ENCODE data around the gene MAP3K4.

MAP3K4 gene

DNA sequence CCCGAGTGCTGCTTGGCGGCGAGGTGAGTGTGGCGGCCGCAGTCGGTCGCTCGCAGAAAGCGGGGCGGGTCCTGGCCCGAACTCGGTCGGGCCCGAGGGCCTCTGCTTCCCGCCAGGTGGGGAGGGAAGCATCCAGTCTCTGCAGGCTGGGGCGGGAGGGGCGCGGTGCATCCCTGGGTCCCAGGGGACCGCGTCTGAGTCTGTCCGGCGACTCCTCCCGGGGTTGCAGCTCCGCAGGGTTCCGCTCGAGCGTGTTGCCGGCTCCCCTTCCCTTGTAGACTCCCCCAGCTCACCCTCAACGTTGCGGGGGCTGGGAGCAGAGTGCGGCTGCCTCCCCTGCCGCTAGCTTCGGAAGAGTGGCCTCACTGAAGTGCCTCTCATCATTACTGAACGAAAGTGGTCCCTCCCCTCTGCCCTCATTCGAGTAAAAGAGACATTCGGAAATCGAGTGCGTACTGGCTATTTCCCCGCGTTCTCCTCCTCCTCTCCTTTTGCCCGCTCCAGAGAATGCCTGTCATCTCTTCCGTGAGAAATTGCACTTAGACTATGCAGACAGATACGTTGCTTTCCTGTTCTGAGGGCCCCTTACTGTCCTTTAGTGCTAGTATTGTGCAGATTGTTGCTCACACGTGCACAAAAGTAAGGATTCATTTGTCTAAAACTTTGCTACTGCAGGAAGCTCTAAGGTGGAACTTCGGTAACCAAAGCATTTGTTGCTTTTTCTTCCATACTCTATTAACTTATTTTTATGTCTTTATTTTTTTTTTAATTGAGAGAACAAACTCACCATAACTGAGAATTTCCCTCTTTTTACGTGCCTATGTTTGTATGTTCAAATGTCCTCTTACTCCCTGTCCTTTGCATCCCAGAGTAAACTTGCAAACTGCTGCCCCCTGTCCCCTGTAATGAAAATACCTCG lies 751 bp downstream of the MAP3K4 start:
- TF ChIP-seq, protein P1, sequence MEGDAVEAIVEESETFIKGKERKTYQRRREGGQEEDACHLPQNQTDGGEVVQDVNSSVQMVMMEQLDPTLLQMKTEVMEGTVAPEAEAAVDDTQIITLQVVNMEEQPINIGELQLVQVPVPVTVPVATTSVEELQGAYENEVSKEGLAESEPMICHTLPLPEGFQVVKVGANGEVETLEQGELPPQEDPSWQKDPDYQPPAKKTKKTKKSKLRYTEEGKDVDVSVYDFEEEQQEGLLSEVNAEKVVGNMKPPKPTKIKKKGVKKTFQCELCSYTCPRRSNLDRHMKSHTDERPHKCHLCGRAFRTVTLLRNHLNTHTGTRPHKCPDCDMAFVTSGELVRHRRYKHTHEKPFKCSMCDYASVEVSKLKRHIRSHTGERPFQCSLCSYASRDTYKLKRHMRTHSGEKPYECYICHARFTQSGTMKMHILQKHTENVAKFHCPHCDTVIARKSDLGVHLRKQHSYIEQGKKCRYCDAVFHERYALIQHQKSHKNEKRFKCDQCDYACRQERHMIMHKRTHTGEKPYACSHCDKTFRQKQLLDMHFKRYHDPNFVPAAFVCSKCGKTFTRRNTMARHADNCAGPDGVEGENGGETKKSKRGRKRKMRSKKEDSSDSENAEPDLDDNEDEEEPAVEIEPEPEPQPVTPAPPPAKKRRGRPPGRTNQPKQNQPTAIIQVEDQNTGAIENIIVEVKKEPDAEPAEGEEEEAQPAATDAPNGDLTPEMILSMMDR (IDR thresholded peaks at IDR 0.05; ENCODE audit: low read depth, low read length), result peak; percentile 70
- peak; percentile 78 to 86 for DNase-seq (ENCODE audit: low read depth in 2 of 2)
- peak overlapping the region; percentile 84 to 97 for H3K4me3 ChIP-seq (replicated peaks in 1 of 2; ENCODE audit: low read depth in 2 of 2, low read length in 2 of 2)

- peak overlapping the region; percentile 84 to 97 for H3K4me3 ChIP-seq (replicated peaks in 1 of 2; ENCODE audit: low read depth in 2 of 2, low read length in 2 of 2)
- no peak for DNase-seq (ENCODE audit: low read depth in 2 of 2)
- TF ChIP-seq, protein P1 (IDR thresholded peaks at IDR 0.05; ENCODE audit: low read depth, low read length), result no peak
Measured at GRCh38 chr6:160992980-160993314, 1.4 kb downstream of the MAP3K4 start.

DNA sequence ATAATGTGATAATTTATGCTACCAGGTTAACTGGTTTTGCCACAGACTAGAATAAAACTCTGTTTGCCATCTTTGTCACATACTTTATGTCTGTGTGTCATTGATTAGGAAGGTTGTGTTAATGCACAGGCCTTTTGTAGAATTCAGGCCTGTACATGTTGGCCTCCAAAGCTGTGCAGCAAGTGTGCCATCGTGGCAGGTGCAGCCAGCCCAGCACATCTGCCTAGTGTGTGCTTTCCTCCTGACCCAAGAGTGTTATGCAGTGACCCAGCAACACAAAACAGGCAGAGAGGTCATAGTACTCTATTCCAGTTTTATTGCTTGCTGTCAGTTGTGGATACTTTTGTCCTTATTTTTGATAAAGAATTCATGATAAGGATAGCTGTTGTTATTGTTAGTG lies 3.7 kb downstream of the MAP3K4 start:
- TF ChIP-seq, protein P1 (IDR thresholded peaks at IDR 0.05; ENCODE audit: low read depth, low read length), result no peak
- H3K4me3 ChIP-seq (replicated peaks in 1 of 2; ENCODE audit: low read depth in 2 of 2, low read length in 2 of 2), result no peak overlapping the region
- DNase-seq (ENCODE audit: low read depth in 2 of 2), result no peak

GRCh38 chr6:160996131-160996601 lies 4.6 kb downstream of the MAP3K4 start:
- TF ChIP-seq, protein P1 (IDR thresholded peaks at IDR 0.05; ENCODE audit: low read depth, low read length), result no peak
- H3K4me3 ChIP-seq (replicated peaks in 1 of 2; ENCODE audit: low read depth in 2 of 2, low read length in 2 of 2), result no peak overlapping the region
- peak; percentile 22 to 73 for DNase-seq (ENCODE audit: low read depth in 2 of 2)

GRCh38 chr6:160998217-160998616 lies 6.6 kb downstream of the MAP3K4 start:
- DNase-seq (ENCODE audit: low read depth in 2 of 2), result no peak
- no peak overlapping the region for H3K4me3 ChIP-seq (replicated peaks in 1 of 2; ENCODE audit: low read depth in 2 of 2, low read length in 2 of 2)
- TF ChIP-seq, protein P1 (IDR thresholded peaks at IDR 0.05; ENCODE audit: low read depth, low read length), result no peak

DNA sequence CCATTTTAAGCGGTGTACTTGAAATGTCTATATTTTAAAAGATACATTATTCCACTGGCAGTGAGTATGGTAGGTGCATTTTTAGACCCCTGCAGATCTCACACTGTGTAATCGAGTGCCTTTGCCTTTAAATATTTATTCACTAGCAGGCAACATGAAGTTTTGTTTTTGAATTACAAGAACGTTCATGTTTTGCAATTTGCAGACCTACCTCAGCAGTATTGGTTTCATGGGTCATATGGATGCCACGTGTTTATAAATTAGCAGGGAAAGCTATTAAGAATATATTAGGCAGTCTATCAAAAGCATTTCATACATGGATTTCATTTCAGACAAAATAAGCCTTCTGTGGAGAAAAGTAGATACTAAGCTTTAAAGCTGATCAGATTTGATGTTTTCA lies 7.2 kb downstream of the MAP3K4 start:
- H3K4me3 ChIP-seq (replicated peaks in 1 of 2; ENCODE audit: low read depth in 2 of 2, low read length in 2 of 2), result no peak overlapping the region
- TF ChIP-seq, protein P1 (IDR thresholded peaks at IDR 0.05; ENCODE audit: low read depth, low read length), result no peak
- DNase-seq (ENCODE audit: low read depth in 2 of 2), result no peak
